ENCODE measurements around the gene PIN4. TPM values are rescaled to one million over a fixed set of nuclear protein-coding genes. Genes with fewer than 3 reads are reported as not detected.
A peak's percentile ranks its signal among the peaks of the same experiment; 100 is the strongest.

Gene PIN4
- 9.8 TPM for total RNA-seq
- long read RNA-seq, transcript PIN4-203 (4 exons, 1,321 nt), result major isoform, 18 of 26 reads
- long read RNA-seq, partial matches to known transcripts, result 0 of 26 reads
- long read RNA-seq, other reads (novel, unspliced or antisense), result 6 of 26 reads

DNA sequence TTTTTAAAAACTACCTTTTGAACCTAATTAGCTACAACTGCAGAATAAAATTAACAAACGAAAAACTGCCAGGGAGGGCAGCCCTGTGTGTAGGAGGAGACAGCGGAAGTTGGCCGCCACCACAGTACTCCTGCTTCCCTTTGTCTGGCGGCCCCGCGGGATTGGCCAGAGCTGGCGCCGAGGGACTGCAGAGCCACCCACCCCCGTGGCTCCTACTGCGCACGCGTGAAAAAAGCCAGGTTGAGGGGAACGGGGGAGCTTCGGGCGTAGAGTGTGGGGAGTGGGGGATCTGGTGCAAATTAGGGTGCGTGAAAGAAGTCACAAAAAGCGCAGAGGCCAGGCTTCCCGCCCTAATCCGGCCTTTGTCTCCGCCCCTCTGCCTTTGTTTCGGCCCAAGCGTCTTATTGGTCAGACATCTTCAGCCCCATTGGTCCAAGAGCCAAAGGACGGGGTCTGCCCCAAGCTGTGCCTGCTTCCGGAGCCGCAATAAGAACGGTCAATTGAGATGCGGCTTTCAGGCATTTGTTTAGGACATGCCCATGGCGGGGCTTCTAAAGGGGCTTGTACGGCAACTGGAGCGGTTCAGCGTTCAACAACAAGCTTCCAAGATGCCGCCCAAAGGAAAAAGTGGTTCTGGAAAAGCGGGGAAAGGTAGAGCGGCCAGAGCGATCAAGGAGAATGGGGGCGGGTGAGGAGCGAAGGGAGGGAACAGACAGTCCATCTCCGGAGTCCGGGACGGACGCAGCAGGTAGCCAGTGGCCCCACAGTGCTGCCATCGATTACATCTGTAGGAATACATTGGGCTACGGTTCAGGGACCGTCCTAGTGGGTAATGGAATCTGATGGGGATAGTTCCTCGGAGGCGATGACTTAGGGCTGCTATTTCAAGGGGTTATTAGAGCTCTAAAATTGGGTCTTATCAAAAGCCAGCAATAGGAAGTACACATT lies at the start of gene PIN4:
TSS of gene PIN4 (plus strand) at position 580 of the 948 bp plus-strand sequence. CDS start at position 609, 29 bp downstream.
- peak; percentile 91 for DNase-seq
- H3K4me1 ChIP-seq, result peaks cover 7% of the 10 kb centered on the region
- H3K27ac ChIP-seq, result peak within 1 kb of the TSS; percentile 81
- intact Hi-C loops (cut with DNase I), result no loop called here
- ATAC-seq, result peak; percentile 98 to 99
- peak within 1 kb of the TSS; percentile 75 for H3K4me3 ChIP-seq
- no peaks in the 10 kb centered on the region for H3K27me3 ChIP-seq (ENCODE audit: low read depth)
- no peaks in the 10 kb centered on the region for H3K36me3 ChIP-seq
- H3K9me3 ChIP-seq, result no peaks in the 10 kb centered on the region
- TF ChIP-seq, protein P1, sequence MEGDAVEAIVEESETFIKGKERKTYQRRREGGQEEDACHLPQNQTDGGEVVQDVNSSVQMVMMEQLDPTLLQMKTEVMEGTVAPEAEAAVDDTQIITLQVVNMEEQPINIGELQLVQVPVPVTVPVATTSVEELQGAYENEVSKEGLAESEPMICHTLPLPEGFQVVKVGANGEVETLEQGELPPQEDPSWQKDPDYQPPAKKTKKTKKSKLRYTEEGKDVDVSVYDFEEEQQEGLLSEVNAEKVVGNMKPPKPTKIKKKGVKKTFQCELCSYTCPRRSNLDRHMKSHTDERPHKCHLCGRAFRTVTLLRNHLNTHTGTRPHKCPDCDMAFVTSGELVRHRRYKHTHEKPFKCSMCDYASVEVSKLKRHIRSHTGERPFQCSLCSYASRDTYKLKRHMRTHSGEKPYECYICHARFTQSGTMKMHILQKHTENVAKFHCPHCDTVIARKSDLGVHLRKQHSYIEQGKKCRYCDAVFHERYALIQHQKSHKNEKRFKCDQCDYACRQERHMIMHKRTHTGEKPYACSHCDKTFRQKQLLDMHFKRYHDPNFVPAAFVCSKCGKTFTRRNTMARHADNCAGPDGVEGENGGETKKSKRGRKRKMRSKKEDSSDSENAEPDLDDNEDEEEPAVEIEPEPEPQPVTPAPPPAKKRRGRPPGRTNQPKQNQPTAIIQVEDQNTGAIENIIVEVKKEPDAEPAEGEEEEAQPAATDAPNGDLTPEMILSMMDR (IDR thresholded peaks at IDR 0.05), result no peak

DNA sequence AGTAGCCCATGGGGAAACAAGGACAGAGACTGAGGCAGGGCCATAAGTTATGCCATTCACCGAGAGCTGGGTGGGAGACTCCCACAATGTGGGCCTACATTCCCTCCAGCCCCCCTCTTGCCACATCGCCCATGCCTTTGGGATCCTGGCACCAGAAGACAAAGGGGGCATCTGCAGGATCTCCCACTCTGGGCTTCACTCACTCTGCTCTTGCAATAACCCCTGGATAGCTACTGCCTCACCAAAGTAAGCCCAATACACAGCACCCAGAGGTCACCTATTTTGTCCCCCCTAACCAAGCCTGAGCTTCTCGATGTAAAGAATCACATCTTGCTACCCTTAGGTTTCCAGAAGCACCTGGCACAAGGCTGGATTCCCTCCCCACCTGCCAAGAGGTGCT lies 49.1 kb upstream of the PIN4 start:
- H3K27ac ChIP-seq, result no peak overlapping the region
- no peaks in the 10 kb centered on the region for H3K27me3 ChIP-seq (ENCODE audit: low read depth)

DNA sequence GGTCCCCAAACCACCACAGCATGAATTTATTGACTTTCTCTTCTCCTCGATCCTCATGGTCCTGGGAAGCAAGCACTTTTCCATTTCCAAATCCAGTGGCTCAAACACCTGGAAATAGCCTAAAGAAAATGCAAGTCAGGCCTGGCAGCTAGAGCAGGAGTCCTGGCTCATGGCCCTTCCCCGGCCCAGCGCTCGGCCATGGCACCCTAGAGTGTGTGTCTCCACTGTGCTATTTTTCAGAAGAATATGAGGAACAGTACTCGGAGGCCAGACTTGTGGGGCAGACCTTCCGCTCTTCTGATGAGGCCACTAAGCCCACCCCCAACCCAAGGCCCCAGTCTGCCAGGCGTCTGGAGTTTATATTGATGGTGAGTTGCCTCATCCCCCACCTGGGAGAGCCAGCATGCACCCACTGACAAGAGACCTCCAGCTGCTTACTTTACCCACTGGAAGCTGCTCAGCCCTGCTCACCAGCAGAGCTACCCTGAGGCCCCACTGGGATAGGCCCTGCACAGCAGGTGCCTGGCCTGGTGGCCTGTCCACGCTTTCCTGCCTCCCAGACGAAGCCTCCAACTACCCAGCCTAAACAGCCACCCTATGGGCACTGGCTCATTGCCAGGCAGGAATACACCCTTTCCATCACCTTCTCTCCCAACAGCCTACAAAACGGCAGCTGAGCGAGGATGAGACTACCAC lies 47.6 kb upstream of the PIN4 start:
- no peak for ATAC-seq
- intact Hi-C loops (cut with DNase I), result no loop called here
- H3K27me3 ChIP-seq (ENCODE audit: low read depth), result no peaks in the 10 kb centered on the region
- TF ChIP-seq, protein P1 (IDR thresholded peaks at IDR 0.05), result no peak
- DNase-seq, result no peak
- H3K9me3 ChIP-seq, result no peaks in the 10 kb centered on the region
- peaks cover under 1% of the 10 kb centered on the region for H3K36me3 ChIP-seq
- peaks cover 9% of the 10 kb centered on the region for H3K4me1 ChIP-seq
- H3K4me3 ChIP-seq, result no peak overlapping the region
- no peak overlapping the region for H3K27ac ChIP-seq

More for the DNA sequence above, 49.1 kb upstream of the PIN4 start:
- ATAC-seq, result no peak
- H3K4me3 ChIP-seq, result peak overlapping the region; percentile 57
- no peak for DNase-seq
- no peaks in the 10 kb centered on the region for H3K36me3 ChIP-seq
- H3K4me1 ChIP-seq, result peaks cover 9% of the 10 kb centered on the region
- intact Hi-C loops (cut with DNase I), result no loop called here
- H3K9me3 ChIP-seq, result no peaks in the 10 kb centered on the region
- TF ChIP-seq, protein P1 (IDR thresholded peaks at IDR 0.05), result no peak

DNA sequence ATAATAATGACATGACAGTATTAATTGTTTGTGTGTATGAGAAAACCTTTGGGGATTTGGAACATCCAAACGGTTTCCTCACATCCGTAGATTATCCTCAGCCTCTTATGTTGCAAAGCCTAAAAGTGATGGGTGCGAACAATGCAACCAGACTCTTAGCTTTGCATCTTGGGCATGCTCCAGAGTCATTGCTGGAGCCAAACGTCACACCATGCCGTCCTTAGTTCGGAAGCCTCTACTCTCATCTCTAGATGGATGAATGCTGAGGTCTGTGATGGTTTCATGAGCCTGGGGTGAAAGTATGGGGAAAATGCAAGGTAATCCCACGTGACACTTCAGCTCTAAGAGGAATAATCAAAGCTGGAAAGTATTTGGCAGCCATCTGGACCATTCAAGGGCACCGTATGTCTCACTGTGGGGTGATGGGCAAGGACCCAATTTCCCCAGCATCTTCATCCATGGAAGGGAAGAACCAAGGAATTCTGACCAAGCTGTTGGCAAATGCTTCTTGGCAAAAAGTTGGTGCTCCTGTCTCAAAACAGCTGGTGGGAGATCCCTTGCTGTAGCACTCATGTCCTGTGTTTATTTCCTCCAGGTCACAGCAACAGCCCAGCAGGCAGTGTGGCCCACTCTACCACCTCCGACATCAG lies 43.6 kb upstream of the PIN4 start:
- DNase-seq (no peak), ATAC-seq (no peak)
- Histone ChIP-seq H3K4me3 (no peak overlapping the region), H3K9me3 (no peaks in the 10 kb centered on the region), H3K4me1 (no peaks in the 10 kb centered on the region), H3K27ac (no peak overlapping the region), H3K27me3 (ENCODE audit: low read depth) (no peaks in the 10 kb centered on the region), H3K36me3 (peaks cover 16% of the 10 kb centered on the region)
- TF ChIP-seq, protein P1 (IDR thresholded peaks at IDR 0.05), result no peak
- intact Hi-C loops (cut with DNase I), result no loop called here

DNA sequence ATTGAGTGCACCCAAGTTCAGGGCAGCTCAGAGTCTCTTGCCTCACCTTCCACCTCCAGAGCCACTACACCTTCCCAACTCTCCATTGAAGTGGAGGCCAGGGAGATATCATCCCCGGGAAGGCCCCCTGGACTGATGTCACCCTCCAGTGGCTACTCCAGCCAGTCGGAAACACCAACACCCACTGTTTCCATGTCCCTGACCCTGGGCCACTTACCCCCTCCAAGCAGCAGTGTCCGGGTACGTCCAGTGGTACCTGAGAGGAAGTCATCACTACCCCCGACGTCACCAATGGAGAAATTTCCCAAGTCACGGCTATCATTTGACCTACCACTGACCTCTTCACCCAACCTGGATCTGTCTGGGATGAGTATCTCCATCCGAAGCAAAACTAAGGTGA lies 42.0 kb upstream of the PIN4 start:
- DNase-seq, result no peak
- TF ChIP-seq, protein P1 (IDR thresholded peaks at IDR 0.05), result no peak
- Histone ChIP-seq H3K4me3 (no peak overlapping the region), H3K36me3 (peaks cover 16% of the 10 kb centered on the region), H3K27me3 (ENCODE audit: low read depth) (no peaks in the 10 kb centered on the region), H3K4me1 (no peaks in the 10 kb centered on the region), H3K27ac (no peak overlapping the region), H3K9me3 (no peaks in the 10 kb centered on the region)
- intact Hi-C loops (cut with DNase I), result no loop called here
- ATAC-seq, result no peak

Data from lower lobe of right lung (tissue), 2 donors.